Activated naive CD8-positive, alpha-beta T cell treated with anti-CD3 and anti-CD28 coated beads, Interleukin-2, amount 50 U/mL, for 16 hours (primary cell): ENCODE measurements around the gene MRPL40.

Experiments used
- DNase-seq: peaks from one replicate; pipeline ENCODE4 v3.0.0-alpha.2; 2020; ENCODE audit warnings: low read depth, low spot score

Gene MRPL40

GRCh38 chr22:19461506-19461905 lies 29.2 kb downstream of the MRPL40 start:
- no peak for DNase-seq

- DNase-seq = no peak
These were observed 30.7 kb downstream of the MRPL40 start for GRCh38 chr22:19463008-19463407.

DNA sequence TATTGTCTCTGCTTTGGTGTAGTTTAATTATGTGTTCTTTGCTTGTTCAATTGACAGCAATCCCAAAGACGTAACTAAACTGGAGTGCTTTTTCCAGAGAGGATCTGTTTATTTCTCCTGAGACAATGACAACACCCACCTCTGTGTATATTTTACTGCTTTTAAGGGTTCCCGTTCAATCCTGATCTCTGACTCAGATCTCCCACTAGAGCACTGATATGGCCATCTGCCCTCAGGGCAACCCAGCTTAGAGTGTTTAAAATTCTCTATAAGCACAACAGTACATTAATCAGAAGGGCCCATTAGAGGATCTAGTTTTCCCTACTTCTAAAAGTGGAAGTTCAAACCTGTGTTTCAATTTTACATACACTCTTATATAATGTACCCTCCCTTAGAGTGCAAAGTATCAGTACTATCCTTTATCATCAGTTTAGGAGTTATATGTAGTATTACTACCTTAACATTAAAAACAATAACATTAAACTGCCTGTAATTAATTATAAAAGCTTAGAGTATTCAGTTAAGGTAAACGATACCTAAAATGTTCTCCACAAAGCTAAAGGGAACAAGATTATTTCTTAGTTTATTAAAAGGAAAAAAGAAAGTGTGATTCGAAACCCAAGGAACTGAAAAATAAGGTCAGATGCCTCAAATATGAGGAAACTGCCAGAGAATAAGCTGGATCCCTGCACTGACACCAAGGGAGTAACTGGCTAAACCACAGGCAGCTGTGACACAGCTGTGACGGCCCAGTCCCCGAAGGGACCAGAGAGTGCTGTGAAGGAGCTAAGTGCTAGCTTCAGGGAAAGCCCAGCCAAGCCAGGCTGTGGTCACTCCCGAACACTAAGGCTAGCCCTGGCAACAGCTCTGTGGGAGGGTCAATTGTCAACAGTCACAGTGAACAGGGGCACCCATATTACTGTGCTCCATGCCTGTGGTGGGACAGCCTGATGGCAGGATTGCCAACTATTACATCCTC lies 31.4 kb downstream of the MRPL40 start:
- no peak for DNase-seq

DNA sequence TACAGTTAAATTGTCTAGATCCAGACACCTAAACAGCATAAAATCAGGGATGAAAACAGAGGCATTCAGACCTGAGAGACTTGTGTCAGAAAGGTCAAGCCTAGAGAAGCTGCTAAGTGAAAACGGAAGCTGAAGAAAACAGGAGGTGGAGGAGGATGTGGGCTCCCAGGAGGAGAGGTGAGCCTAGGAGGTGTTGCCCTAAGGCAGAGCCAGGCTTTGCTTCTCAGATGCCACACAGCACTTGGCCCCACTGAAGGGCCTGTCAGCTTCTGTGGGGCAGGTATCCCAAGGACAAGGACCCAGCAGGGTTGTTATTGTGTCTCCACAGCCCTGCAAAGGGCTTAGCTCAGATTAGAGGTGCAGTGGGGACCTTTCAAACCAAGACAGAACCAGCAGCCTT lies 32.2 kb downstream of the MRPL40 start:
- no peak for DNase-seq

DNA sequence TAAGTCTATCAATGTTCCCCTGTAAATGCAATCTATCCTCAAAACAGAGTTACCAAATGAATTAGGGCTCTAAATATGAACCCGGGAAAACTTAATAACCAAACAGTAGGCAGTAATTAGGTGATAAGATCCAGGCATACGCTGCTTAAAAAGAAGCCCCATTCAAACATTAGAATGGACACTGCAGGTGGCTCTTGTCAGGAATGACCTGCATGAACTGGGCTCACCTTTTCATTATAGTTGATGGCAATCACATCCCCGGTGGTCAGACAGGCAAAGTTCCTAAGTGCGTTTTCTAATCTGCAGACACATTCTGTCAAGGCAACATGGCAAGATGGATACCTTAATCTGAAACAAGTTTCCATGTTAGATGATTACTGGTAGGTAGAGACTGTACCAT lies 32.6 kb downstream of the MRPL40 start:
- no peak for DNase-seq

DNA sequence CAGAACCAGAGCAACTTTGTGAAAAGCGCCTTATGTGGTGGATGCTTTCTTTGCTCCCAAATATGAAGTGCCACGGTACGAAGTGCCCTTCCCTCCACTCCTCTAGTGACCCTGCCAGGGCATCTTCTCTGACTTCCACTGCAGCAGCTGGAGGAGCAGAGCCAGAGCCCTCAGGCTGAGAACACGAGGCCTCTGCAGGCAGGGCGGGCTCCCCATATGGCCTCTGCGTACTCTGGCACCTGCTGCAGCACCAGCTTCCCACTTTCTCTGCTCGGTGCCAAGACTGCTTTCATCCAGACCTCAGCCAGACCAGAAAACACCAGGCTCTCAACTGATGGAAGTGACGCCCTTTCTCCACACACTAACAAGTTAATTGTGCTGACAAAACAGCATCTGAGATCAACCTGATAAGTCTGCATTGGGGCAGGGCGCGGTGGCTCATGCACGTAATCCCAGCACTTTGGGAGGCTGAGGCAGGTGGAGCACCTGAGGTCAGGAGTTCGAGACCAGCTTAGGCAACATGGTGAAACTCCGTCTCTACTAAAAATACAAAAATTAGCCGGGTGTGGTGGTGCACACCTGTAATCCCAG lies 33.9 kb downstream of the MRPL40 start:
- DNase-seq = no peak

- no peak for DNase-seq
These were observed 34.8 kb downstream of the MRPL40 start for GRCh38 chr22:19466848-19467752.

GRCh38 chr22:19467912-19468311 lies 35.6 kb downstream of the MRPL40 start:
- no peak for DNase-seq

- no peak for DNase-seq
These were observed 37.1 kb downstream of the MRPL40 start for GRCh38 chr22:19469421-19469820.

GRCh38 chr22:19470010-19470409 lies 37.7 kb downstream of the MRPL40 start:
- no peak for DNase-seq

GRCh38 chr22:19471572-19471971 lies 39.2 kb downstream of the MRPL40 start:
- no peak for DNase-seq

DNA sequence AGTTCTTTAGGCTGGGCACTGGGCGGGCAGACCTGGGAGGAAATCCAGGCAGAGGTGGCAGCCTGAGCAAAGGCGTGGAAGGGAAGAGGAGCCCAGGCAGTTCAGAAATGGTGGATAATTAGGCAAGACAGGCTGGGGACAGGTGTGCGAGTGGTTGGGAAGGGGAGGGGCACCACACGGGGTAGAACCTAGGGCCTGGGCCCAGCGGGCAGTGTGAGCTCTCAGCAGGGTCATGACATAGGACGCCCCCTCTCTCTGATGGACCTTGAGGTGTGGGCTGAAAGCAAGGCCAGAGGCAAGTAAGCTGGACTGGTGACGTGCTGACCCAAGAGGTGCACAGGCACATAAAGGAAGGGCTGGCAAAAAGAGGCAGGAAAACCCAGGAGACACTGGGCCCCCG lies 39.9 kb downstream of the MRPL40 start:
- DNase-seq = no peak

DNA sequence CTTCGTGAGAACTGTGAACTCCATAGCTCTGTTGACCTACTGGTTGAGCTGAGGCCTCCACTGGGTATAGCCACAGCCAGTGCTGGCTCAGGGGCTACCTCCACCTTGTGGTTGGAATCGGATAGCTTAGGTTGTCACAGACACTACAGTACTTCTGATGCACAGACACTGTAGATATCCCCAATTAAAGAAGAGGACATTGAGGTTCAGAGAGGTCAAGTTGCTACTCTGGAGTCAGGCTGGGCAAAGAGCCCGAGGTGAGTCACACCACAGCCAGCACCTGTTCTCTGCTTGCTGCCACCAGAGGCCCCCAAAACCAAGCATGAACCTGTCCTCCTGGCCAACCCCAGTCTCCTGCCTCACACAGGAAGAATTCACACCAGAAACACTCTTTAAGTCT lies 41.2 kb downstream of the MRPL40 start:
- no peak for DNase-seq

DNA sequence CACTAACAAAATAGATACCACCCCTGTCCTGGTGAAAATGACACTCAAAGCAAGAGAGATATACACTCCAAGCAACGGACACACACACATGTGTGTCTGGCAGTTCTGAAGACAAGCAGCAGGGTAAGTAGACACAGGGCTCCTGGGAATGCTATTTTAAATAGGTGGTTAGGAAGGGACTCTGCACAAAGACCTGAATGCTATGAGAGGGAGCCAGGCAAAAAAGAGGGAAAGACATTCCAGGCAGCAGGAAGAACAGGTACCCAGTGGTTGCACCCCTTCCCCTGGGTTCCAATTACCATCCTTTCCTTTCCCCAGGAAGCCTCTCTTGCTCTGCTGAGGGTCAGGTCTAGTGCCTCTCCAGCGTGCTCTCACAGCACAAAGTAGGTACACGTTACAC lies 43.7 kb downstream of the MRPL40 start:
- no peak for DNase-seq

DNA sequence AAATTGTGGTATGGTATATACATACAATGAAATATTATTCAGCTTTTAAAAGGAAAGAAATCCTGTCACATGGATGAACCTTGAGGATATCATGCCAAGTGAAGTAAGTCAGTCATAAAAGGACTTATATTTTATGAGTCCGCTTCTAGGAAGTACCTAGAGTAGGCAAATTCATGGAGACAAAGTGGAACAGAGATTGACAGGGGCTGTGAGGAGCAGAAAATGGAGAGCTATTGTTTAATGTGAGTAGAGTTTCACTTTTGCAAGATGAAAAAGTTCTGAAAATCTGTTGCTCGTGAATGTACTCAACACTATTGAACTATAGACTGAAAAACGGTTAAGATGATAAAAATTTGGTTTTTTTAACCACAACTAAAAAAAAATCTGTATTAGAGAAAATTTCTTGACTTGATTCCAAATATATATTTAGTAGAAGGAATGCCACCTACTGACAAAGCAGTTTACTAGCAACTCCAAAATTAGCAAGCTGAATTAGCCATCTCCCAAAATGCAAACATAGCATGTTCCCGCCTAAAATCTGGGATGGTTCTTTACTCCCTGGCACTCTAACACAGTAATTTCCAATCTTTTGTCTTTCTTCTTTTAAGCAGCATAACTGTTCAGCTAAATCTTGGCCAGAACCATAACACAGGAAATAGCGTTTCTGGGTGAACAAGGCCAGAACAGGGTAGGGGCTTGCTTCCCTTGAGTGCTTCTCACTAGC lies 45.1 kb downstream of the MRPL40 start:
- no peak for DNase-seq

- DNase-seq = no peak
These were observed 45.9 kb downstream of the MRPL40 start for GRCh38 chr22:19478045-19478900.

DNA sequence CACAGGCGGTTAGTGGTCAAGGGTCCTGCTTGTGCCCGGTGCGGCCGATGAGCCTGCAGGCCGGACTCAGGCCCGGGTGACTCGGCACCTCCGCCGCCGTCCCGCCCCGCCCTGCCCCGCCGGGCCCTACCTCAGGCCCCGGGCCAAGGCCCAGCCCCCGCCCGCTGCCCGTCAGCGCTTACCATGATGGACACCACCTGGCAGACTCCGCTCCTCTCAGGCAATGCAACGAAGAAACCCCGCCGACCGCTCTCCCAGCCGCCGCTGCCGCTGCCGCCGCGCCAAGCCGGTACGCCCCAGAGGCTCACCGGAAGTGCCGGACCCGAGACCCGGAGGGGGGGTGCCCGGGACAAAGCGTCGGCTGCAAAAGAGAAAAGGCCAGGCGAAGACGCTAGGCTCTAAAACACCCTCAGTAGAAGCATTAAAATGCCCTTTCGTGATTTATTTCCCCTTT lies 46.6 kb downstream of the MRPL40 start, which contains the start of gene UFD1:
Gene UFD1, minus strand, starts transcription at position 293 of the 454 bp plus-strand sequence. Its CDS starts 108 bp downstream, at position 185.
- peak; percentile 52 for DNase-seq

GRCh38 chr22:19479355-19480172 lies 47.2 kb downstream of the MRPL40 start, which contains the start of gene CDC45:
Gene CDC45 (plus strand): TSS chr22:19479920. CDS start chr22:19479969, 49 bp downstream.
- peak; percentile 84 for DNase-seq

GRCh38 chr22:19480173-19480568 lies 47.8 kb downstream of the MRPL40 start:
- no peak for DNase-seq
